COLO668 (cell line): Measurements from ENCODE around the gene GDA.
"Not testable (repeated sequence)": the region's sequence is repeated elsewhere in the genome, so short reads cannot be mapped to it uniquely, and the experiment has no call there.

Experiments used
- DNase-seq: peaks from one replicate; lab custom pipeline; 2025; ENCODE audit not compliant: unreplicated experiment; lab: John Stamatoyannopoulos, UW

The GDA gene

GRCh38 chr9:72274441-72274840 lies 125.2 kb downstream of the GDA start:
- DNase-seq: no peak

- DNase-seq: no peak
Measured at GRCh38 chr9:72274916-72275315, 125.7 kb downstream of the GDA start.

- no peak for DNase-seq
Measured at GRCh38 chr9:72276429-72276828, 127.2 kb downstream of the GDA start.

- DNase-seq: no peak
Measured at GRCh38 chr9:72278959-72279358, 129.7 kb downstream of the GDA start.

GRCh38 chr9:72280913-72281500 lies 131.8 kb downstream of the GDA start:
- peak; percentile 68 for DNase-seq

GRCh38 chr9:72289401-72289800 lies 140.2 kb downstream of the GDA start:
- no peak for DNase-seq

- no peak for DNase-seq
Measured at GRCh38 chr9:72290311-72290710, 141.1 kb downstream of the GDA start.

GRCh38 chr9:72291576-72291975 lies 142.3 kb downstream of the GDA start:
- DNase-seq: not testable (repeated sequence)

GRCh38 chr9:72292256-72292682 lies 143.0 kb downstream of the GDA start:
- no peak for DNase-seq

- no peak for DNase-seq
Measured at GRCh38 chr9:72292874-72293607, 143.8 kb downstream of the GDA start.

- DNase-seq: no peak
Measured at GRCh38 chr9:72294936-72295335, 145.7 kb downstream of the GDA start.

GRCh38 chr9:72297516-72297915 lies 148.3 kb downstream of the GDA start:
- DNase-seq: no peak

GRCh38 chr9:72299017-72299603 lies 149.9 kb downstream of the GDA start:
- no peak for DNase-seq

- no peak for DNase-seq
Measured at GRCh38 chr9:72300873-72301272, 151.6 kb downstream of the GDA start.
